GM18907 (cell line): Measurements from ENCODE around the gene ABCC12.
A peak's percentile ranks its signal among the peaks of the same experiment; 100 is the strongest.

ENCODE experiments used
- ATAC-seq: cut with Tn5 transposase; IDR thresholded peaks from one replicate; pipeline ENCODE4 v1.9.1; 2021; ENCODE audit warnings: mild to moderate bottlenecking, moderate library complexity; ENCODE audit not compliant: unreplicated experiment

Gene ABCC12

GRCh38 chr16:48133455-48134211, 22.2 kb downstream of the ABCC12 start:
- ATAC-seq = no peak

- ATAC-seq = no peak
These were observed 23.1 kb downstream of the ABCC12 start for GRCh38 chr16:48132696-48133095.

- no peak for ATAC-seq
These were observed 24.4 kb downstream of the ABCC12 start for GRCh38 chr16:48131201-48131935.

GRCh38 chr16:48129926-48130325, 25.9 kb downstream of the ABCC12 start:
- ATAC-seq = no peak

GRCh38 chr16:48128769-48129168, 27.0 kb downstream of the ABCC12 start:
- ATAC-seq = no peak

GRCh38 chr16:48126801-48127644, 28.8 kb downstream of the ABCC12 start:
- no peak for ATAC-seq

- no peak for ATAC-seq
These were observed 29.9 kb downstream of the ABCC12 start for GRCh38 chr16:48125888-48126287.

GRCh38 chr16:48124266-48124665, 31.5 kb downstream of the ABCC12 start:
- no peak for ATAC-seq

GRCh38 chr16:48123104-48123788, 32.5 kb downstream of the ABCC12 start:
- no peak for ATAC-seq

- ATAC-seq = no peak
These were observed 34.5 kb downstream of the ABCC12 start for GRCh38 chr16:48121276-48121675.

GRCh38 chr16:48118841-48119240, 37.0 kb downstream of the ABCC12 start:
- ATAC-seq = no peak

GRCh38 chr16:48117217-48118105, 38.3 kb downstream of the ABCC12 start:
- ATAC-seq = peak; percentile 91

GRCh38 chr16:48115299-48115698, 40.5 kb downstream of the ABCC12 start:
- no peak for ATAC-seq

- ATAC-seq = no peak
These were observed 41.4 kb downstream of the ABCC12 start for GRCh38 chr16:48114410-48114809.

- no peak for ATAC-seq
These were observed 42.3 kb downstream of the ABCC12 start for GRCh38 chr16:48113471-48113870.

- ATAC-seq = no peak
These were observed 42.8 kb downstream of the ABCC12 start for GRCh38 chr16:48113001-48113400.

- no peak for ATAC-seq
These were observed 43.2 kb downstream of the ABCC12 start for GRCh38 chr16:48112600-48112999.

- no peak for ATAC-seq
These were observed 44.8 kb downstream of the ABCC12 start for GRCh38 chr16:48110982-48111381.

- ATAC-seq = no peak
These were observed 45.8 kb downstream of the ABCC12 start for GRCh38 chr16:48110000-48110399.

- ATAC-seq = no peak
These were observed 46.3 kb downstream of the ABCC12 start for GRCh38 chr16:48109475-48109874.
